ENCODE results near the gene SV2B.

SV2B gene

GRCh38 chr15:91237445-91237844 lies 137.4 kb downstream of the SV2B start:
- no peak for FAIRE-seq
- no peak for DNase-seq (ENCODE audit: insufficient read length, low spot score)
- no peak for TF ChIP-seq CTCF (IDR thresholded peaks at IDR 0.05; ENCODE audit: insufficient read depth, missing control alignments)

GRCh38 chr15:91238644-91239425 lies 138.8 kb downstream of the SV2B start:
- FAIRE-seq = no peak

GRCh38 chr15:91243826-91244225 lies 143.8 kb downstream of the SV2B start:
- TF ChIP-seq CTCF (IDR thresholded peaks at IDR 0.05; ENCODE audit: insufficient read depth, missing control alignments) = no peak
- DNase-seq (ENCODE audit: insufficient read length, low spot score) (no peak), FAIRE-seq (no peak)

More at GRCh38 chr15:91238644-91239425, 138.8 kb downstream of the SV2B start:
- no peak for DNase-seq (ENCODE audit: insufficient read length, low spot score)
- TF ChIP-seq CTCF (IDR thresholded peaks at IDR 0.05; ENCODE audit: insufficient read depth, missing control alignments) = no peak

- TF ChIP-seq CTCF (IDR thresholded peaks at IDR 0.05; ENCODE audit: insufficient read depth, missing control alignments) = no peak
- FAIRE-seq (no peak), DNase-seq (ENCODE audit: insufficient read length, low spot score) (no peak)
These were observed 144.9 kb downstream of the SV2B start for GRCh38 chr15:91244919-91245318.

GRCh38 chr15:91246998-91247397 lies 146.9 kb downstream of the SV2B start:
- DNase-seq (ENCODE audit: insufficient read length, low spot score) = no peak
- no peak for TF ChIP-seq CTCF (IDR thresholded peaks at IDR 0.05; ENCODE audit: insufficient read depth, missing control alignments)
- no peak for FAIRE-seq

GRCh38 chr15:91249591-91249990 lies 149.5 kb downstream of the SV2B start:
- no peak for FAIRE-seq
- no peak for TF ChIP-seq CTCF (IDR thresholded peaks at IDR 0.05; ENCODE audit: insufficient read depth, missing control alignments)
- DNase-seq (ENCODE audit: insufficient read length, low spot score) = no peak

- FAIRE-seq (no peak), DNase-seq (ENCODE audit: insufficient read length, low spot score) (no peak)
- TF ChIP-seq CTCF (IDR thresholded peaks at IDR 0.05; ENCODE audit: insufficient read depth, missing control alignments) = no peak
These were observed 152.3 kb downstream of the SV2B start for GRCh38 chr15:91252322-91252721.
